NCI-H82 (cell line): ENCODE data around the gene SEC23A.
"Not testable (repeated sequence)": the region's sequence is repeated elsewhere in the genome, so short reads cannot be mapped to it uniquely, and the experiment has no call there.

Experiments
- DNase-seq: peaks from one replicate; lab custom pipeline; 2025; lab: John Stamatoyannopoulos, UW

Gene SEC23A

DNA sequence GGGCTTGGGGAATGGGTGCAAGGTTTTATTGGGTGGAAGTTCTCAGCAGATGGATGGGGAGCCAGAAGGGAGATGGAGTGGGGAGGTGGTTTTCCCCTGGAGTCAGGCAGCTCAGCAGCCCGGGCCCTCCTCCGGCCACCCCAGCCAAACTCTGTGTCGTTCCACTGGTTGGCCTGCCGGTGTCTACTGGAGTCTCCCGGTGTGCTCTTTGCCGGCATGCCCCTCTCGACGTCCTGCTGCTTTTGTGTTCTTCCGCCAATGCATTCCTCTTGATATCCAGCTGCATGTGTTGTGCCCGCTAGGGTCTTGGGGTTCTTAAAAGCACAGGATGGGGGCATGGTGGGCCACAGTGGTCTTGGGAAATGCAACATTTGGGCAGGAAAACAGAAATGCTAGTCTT, 72.8 kb downstream of the SEC23A start:
- DNase-seq = no peak

DNA sequence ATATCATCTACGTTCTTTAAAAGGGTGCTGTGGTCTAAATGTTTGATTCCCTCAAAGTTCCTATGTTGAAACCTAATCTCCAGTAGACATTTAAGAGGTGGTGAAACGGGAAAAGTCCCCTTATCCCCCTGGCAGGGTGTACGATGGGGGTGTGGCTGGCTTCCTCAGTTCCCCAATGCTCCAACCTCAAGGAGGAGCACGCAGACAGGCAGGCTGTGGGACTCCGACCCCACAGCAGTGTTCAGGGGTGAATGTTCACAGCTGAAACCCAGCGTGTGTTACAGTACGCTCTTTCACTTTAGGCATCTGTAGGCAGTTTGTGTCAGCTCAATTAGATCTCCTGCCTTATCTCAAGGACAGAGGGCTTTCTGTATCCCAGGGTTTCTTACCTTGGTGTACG, 73.2 kb downstream of the SEC23A start:
- no peak for DNase-seq

DNA sequence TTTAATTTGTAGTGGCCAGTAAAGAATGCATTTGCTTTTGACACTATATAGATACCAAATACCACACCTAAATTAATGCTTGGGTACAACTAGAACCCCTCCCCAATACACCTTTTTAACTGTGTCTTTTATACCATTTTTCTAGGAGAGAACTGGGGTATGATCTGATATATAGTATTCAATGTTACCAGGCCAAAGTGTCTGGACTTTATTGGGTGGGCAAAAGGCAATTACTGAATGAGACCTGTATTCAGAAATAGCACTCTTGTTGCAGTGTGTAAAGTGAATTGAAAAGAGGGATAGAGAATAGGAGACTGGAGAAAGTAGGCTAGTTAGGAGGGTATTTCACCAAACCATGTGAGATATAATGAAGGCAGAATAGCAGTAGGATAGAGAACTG, 74.4 kb downstream of the SEC23A start:
- no peak for DNase-seq

DNA sequence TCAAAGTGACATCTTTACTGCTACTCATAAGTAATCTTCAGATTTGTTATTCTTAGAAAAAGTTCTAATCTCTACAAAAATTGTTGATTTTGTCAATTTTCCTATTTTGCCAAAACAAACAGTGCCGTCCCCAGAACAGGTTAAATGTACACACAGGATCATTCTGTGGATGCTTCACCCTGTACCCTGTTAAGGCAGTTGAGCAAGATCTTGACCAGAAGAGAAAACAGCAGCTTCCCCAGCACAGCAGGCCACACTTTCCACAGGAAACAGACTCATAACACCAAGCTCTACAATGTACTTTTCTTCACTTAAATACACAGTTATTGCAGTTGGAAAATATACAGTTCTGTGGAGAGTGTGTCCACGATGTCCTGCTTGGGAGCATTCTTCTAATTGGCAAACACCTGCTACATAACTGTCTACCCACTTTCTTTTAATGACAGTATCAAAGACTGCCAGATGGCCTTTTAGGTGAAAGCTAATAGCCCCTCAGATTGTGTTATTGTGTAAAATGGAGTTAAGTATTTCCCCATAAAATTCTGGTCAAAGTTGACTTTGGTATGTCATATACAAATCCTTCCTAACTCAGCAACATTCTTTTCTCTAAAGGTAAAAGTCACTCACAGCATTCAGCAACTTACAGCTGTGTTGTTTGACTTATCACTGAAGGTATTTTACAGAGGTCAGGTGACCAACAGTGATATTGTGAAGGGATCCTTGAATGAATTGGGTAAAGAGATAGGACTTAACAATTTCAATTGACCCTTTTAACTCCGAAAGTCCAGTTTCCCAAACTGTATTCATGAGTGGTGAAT, 77.0 kb downstream of the SEC23A start:
- DNase-seq = peak; percentile 37

DNA sequence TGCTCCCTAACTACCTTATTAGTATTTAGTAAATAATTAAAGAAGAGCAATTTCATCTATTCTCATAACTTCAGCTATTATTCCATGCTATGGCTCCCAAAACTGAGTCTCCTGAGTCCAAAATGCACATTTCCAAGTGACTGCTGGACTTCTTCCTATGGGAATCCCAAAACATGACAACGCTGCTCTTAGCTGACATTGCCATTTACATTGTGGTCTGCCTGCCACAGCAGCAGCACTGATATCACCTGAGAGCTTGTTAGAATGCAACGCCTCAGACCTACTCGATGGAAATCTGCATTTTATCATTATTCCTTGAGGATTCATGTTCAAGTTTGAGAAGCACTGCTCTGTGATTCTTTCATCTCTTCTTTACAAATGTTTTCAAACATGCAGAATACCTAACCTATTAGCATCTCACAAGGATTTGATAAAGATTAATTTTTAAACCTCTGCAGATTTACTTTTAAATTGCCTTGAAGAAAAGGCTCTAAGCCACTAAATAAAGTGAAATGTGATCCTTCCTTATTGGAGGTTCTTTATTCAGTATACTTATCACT, 77.7 kb downstream of the SEC23A start:
- DNase-seq = no peak

DNA sequence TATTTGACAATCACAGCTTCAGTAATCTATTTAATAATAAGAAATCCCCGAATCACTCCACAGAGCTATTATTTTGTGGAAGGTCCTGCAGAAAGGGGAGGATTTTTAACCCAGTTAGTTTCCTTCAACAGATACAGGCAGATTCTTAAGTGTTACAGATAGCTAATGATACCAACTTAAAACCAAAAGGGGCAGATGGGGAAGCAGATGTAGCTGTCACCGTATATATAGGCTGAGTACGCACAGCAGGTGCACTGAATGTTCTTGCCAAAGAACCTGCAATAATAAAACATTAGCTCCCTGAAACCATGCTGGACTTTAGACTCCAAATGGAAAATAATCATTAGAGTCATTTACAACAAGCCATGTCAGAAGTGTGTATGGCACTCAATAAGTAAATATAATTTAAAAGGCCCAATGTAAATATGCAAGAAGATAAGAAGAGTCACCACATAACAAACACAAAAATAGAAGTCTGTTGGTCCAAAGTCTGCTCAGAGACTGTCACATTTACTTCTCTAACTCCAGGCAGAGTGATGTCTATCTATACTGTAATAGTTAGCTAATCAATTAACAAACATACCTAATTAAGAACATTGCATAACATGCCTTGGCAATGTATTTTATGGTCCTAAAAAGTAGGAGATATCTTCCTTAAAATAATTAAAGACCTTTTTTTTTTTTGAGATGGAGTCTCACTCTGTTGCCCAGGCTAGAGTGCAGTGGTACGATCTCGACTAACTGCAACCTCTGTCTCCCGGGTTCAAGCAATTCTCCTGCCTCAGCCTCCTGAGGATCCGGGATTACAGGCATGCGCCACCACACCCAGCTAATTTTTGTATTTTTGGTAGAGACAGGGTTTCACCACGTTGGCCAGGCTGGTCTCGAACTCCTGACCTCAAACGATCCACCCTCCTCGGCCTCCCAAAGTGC, 78.8 kb downstream of the SEC23A start:
- DNase-seq = peak; percentile 75

DNA sequence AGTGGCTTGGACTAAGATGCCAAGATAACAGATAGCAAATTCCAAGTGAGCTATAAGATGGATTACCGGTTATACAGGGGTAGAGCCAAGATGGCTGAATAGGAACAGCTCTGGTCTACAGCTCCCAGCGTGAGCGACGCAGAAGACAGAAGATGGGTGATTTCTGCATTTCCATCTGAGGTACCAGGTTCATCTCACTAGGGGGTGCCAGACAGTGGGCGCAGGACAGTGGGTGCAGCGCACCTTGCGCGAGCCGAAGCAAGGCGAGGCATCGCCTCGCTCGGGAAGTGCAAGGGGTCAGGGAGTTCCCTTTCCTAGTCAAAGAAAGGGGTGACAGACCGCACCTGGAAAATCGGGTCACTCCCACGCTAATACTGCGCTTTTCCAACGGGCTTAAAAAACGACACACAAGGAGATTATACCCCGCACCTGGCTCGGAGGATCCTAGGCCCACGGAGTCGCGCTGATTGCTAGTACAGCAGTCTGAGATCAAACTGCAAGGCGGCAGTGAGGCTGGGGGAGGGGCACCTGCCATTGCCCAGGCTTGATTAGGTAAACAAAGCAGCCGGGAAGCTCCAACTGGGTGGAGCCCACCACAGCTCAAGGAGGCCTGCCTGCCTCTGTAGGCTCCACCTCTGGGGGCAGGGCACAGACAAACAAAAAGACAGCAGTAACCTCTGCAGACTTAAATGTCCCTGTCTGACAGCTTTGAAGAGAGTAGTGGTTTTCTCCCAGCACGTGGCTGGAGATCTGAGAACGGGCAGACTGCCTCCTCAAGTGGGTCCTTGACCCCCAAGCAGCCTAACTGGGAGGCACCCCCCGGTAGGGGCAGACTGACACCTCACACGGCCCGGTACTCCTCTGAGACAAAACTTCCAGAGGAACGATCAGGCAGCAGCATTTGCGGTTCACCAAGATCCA, 85.7 kb downstream of the SEC23A start:
- DNase-seq = peak; percentile 53

DNA sequence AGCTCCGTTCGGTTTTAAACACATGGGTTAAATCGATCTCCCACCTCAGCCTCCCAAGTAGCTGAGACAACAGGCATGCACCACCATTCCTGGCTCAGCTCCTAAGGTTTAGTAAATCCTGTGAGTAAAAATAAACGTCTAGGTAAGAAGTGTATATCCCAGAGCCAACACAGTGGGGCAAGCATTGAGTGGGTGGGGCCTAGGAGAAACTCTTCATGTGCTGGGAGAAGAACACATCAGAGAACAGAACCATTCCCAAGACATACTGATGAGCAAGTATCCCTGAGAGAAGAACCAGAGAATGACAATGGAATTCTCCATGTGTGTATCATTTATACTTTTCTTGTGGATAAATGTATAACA, 86.3 kb downstream of the SEC23A start:
- DNase-seq = no peak

DNA sequence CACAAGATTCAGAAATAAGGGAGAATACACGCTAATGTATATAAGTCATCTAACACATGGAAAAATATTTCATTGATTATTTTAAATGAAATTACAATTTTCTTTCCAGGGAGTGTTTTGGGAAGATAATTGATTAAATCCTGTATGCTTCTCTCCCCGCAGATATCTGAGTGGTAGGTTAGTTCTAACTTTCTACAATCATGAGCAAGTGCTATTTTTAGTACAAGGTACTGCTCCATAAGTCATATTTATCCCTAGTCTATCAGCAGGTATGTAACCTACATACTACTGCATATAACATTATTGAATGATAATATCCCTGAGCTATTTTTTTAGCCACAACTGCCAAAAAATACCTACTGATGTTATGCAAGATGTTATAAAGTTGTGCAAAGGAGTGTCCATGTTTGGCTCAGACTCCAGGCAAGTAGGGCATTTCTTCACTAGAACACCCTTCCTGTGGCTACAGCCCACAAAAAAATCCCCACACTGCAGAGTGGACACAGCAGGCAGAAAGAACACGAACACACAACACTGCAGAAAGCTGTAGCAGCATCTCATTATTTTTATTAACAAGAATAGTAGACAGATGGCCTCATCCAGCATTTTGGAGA, 87.0 kb downstream of the SEC23A start:
- DNase-seq = no peak

DNA sequence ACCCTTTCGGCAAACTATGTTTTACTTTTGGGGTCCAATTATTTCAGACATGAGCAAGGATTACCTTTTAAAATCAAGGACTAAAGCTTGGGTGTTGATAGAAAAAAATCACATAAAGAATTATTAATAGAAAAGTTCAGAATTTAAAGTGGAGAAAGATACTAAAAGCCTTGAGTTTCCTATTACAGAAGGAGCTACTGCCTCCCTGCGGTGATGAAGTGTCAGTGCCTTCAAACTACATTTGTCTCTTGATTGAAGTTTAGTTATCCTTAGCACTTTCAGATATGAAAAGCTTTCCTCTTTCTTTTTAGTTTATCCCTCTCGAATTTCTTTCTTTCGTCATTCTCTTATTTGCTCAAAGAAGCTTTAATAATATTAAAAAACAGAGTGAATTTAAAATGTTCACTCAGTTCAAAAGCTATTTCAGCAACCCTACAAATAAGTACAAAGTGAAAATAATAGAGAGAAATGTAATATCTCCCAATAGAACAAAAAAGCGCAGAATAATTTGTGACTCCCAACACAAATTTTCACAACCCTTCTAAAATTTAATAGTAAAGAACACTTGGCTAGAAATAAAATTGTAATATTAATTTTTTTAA, 87.6 kb downstream of the SEC23A start:
- DNase-seq = peak; percentile 60

DNA sequence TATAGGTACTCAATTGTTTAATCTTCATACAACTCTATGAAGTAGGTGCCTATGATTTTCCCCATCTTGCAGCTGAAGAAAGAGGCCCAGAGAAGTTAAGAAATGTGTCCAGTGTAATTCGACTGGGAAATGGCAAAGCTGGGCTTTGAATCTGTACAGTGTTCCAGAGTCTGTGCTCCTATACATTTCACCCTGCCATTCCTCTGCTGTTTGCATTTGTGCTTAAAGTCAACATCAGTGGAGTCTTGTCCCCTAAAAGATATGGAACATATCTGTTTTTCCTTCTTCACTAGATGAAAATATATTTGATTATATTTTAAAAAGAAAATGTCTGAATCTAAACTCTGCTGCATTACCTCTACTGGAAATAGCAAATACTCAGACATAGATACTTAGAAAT, 88.6 kb downstream of the SEC23A start:
- no peak for DNase-seq

DNA sequence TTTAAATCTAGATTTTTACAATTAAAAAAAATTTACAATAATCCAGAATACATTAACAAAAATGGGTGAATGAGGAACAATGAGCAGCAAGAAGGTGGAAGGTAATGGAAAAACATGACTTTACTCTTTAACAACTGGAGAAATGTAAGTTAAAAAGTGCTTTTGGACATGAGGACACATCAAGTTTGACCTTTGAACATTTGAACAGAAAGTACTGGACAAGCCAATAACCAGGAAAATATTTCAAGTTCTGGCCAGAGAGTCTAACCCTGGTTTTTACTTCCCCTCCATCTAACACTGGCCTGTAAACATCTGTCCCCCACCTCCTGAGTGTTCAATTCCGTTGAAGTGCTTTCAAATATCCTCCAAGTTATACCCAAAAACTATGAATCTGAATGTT, 94.1 kb downstream of the SEC23A start:
- DNase-seq = not testable (repeated sequence)

DNA sequence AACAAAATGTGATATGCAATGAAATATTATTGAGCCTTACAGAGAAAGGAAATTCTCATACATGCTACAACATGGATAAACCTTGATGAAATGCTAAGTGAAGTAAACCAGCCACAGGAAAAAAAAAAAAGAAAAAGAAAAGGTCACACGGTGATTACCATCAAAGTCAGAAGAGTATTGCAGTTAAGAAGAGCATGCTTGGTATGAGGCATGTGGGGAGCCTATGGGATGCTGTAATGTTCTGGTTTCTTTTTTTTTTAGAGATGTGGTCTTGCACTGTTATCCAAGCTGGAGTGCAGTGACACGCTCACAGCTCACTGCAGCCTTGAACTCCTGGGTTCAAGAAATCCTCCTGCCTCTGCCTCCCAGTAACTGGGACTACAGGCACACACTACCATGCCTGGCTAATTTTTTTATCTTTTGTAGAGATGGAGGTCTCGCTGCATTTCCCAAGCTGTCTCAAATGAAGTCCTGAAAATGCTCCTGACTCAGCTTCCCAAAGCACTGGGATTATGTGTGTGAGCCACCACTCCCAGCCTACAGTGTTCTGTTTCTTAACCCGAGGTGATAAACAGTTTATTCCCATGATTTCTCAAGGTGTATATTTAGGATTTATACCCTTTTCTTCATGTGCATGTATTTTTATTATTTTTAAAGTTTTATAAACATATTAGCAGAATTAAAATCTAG, 96.2 kb downstream of the SEC23A start:
- DNase-seq = no peak

DNA sequence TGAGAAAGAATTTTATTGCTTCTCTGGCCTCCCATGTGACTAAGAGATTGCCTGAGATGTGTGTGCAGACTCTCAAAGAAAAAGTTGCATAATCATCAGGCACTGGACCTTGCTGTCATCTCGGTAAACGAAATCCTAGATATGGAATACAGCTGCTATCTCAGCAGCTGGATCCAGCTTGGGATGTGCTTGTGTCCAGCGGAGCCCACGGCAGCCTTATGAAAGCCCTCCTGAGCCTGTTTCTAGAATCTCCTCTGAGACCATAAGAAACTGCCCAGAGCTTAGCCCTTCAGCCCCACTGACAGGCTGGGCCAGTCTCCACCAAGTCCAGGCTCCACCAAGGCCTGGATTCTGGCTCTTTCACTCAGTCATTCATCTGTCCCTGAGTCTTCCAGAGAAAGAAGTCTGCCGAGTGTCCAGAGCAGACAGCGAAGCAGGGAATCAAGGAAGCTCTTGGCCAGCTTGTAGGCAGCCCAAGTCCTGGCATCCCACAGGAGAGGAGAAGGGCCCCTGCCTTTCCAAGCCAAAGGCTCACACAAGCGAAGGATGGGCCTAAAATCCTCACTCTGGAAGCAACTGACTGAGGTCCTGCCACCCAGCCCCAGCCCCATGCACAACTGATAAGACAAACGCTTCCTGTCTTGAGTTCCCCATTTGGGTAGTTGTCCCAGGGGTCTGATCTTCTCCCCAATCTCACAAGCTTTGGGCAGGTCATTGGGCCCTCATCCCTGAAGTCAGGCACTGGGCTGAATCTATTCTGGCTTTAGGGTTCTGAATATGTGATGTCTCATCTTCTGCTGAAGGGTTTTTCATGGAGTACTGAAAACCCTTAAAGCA, 97.8 kb downstream of the SEC23A start:
- no peak for DNase-seq

DNA sequence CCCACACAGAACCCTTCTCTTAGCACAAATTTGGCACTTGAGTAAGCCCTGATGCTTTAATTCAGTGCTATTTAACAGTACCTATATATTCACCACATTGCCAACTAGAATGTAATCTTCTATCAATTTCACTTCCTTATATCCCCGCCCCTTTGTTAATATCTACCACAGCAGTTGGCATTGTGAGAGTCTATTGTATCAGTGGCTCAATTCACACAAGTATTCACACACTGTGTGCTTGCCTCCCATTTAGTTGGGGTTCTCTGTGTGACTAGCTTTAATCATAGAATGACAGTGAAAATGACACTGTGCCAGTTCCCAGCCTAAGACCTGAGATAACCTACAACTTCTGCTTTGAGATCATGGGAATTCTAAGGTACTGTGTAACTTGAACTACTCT, 103.1 kb downstream of the SEC23A start:
- DNase-seq = no peak

DNA sequence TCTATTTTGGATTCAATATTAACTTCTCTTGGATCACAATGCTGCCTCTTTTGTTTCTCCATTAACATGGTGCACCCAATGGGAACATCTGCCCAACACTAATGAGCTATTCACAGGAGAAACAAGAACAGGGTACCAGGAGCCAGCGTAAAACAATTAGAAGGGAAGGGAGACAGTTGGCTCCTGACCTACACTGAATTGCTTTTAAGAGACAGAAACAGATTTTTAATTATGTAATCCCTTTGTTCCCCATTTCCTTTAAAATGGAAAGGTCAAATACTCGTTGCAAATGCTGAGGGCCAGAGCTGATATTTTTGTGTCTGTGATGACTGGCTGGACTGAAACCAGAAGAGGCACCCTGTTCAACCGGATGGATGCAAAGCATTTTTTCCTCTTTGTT, 108.3 kb downstream of the SEC23A start:
- no peak for DNase-seq

DNA sequence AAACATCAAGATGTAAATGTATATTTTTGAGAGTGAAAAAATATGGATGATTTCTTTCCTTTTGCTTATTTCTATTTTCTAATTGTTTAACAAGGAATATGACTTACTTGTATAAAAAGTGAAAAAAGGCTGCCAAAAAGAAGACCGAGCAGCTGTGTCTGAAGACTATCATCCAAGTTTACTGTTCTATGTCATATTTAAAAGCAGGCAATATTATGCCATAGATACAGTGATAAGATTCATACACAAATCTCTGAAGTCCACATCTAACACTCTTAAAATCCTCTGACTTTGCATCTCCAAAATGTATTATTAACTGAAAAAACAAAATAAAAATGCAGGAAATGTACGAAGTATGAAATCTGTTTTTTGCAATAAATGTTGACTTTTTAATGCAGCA, 109.1 kb downstream of the SEC23A start:
- DNase-seq = no peak

DNA sequence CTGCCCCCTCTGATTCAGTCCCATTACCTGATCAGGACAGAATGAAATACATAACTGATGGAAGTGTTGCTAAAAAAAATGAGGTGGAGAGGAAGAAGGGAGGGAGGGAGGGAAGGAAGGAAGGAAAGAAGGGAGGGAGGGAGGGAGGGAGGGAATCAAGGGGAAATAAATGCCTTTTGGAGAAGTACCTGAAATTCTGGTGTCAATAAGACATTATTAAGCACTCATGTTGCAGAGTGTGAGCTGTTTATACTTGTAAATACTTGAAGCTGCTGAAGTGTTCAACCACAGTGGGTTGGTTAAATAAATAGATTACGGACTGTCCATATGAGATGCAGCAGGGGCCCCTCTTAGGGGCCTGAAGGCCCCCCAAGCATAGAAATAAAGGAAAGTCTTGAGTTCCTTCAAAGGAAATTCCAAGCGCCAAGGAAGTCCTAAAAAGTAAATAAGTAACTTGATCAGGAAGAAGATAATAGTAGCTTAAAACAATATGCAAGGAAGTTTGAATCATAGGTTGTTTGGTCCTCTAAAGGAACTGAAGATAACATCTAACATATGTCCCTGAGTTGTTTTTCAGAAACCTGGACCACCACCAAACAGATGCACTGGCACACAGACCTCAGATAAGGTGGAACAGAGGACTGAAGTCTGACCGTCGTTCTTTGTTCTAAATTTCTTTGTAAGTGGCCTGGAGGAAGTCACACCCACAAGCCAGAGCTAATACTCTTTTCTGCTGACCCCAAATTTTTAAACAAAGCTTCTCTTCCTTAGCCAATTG, 110.8 kb downstream of the SEC23A start:
- no peak for DNase-seq

DNA sequence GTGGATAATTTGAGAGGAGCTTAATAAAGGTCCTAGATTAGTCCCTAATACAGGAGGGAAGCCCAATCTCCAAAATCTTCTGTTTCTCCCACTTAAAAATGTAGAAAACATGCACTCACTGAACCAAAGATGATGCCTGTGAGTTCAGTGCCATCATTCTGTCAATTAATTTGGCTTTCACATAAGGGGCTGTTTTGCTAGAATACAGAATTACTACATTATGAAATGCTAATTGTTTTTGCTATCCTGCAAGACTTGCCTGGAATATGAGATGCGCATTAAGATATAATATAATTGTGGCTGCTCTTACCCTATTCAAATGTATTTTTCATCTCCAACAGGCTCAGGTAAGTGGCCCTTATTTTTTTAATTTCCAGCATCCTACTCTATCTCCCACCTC, 111.7 kb downstream of the SEC23A start:
- DNase-seq = no peak
